Measurements from ENCODE around the gene SPTSSB. TPM values are rescaled to one million over a fixed set of nuclear protein-coding genes. Genes with fewer than 3 reads are reported as not detected.

The SPTSSB gene
- total RNA-seq, 4 donors from 2014 or later = under 0.01 to 1.5 (median 1.0) TPM; not detected in 1

DNA sequence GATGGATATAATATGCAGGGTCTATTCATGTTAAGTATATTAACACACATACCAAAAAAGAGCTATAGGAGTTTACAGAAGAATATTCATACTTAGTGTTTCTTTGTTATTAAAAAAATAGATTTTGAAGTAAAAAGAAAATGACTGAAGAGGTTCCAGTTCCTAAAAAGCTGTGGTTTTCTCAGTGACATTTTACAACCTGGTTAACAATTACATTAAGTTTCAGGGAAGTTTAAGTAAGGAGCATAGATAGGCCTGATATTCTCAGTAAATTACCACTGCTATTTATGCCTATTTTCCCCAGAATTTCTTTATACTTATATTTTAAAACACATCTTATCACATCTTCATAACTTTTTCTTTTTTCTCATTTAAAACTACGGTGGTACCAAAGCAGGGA lies 43.6 kb upstream of the SPTSSB start:
- Histone ChIP-seq H3K27ac (peak overlapping the region in 1 of 2 donors; percentile 72), H3K36me3 (no peaks in the 10 kb centered on the region)

DNA sequence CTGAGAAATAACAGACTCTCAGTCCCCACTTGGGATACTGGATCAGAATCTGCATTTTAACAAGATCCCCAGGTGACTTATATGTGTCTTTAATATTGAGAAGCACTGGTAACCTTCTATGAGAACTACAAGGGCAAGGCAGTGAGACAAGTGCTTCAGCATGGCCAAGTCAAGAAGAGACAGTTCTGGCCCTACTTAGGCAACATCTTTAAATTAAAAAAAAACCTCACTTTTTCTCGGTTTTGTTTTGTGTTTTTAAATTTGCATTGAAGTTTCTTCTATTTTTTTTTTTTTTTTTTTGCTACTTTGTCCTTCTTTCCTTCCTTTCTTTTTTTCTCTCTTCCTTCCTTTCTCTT lies 42.5 kb upstream of the SPTSSB start:
- no peak for DNase-seq
- no peaks in the 10 kb centered on the region for H3K4me1 ChIP-seq
- no peaks in the 10 kb centered on the region for H3K9me3 ChIP-seq
- no peak overlapping the region for H3K4me3 ChIP-seq
- no peaks in the 10 kb centered on the region for H3K27me3 ChIP-seq
- intact Hi-C loops (cut with DNase I; ENCODE audit: low total_unique reads) = no loop called here
- no peaks in the 10 kb centered on the region for H3K36me3 ChIP-seq
- H3K27ac ChIP-seq = no peak overlapping the region
- TF ChIP-seq, protein P1, sequence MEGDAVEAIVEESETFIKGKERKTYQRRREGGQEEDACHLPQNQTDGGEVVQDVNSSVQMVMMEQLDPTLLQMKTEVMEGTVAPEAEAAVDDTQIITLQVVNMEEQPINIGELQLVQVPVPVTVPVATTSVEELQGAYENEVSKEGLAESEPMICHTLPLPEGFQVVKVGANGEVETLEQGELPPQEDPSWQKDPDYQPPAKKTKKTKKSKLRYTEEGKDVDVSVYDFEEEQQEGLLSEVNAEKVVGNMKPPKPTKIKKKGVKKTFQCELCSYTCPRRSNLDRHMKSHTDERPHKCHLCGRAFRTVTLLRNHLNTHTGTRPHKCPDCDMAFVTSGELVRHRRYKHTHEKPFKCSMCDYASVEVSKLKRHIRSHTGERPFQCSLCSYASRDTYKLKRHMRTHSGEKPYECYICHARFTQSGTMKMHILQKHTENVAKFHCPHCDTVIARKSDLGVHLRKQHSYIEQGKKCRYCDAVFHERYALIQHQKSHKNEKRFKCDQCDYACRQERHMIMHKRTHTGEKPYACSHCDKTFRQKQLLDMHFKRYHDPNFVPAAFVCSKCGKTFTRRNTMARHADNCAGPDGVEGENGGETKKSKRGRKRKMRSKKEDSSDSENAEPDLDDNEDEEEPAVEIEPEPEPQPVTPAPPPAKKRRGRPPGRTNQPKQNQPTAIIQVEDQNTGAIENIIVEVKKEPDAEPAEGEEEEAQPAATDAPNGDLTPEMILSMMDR (IDR thresholded peaks at IDR 0.05) = no peak
- no peak for TF ChIP-seq POLR2A (IDR thresholded peaks at IDR 0.05)

More for the DNA sequence above, 43.6 kb upstream of the SPTSSB start:
- H3K9me3 ChIP-seq = no peaks in the 10 kb centered on the region
- H3K4me3 ChIP-seq = no peak overlapping the region
- H3K4me1 ChIP-seq = no peaks in the 10 kb centered on the region
- no peaks in the 10 kb centered on the region for H3K27me3 ChIP-seq
- intact Hi-C loops (cut with DNase I; ENCODE audit: low total_unique reads) = no loop called here
- TF ChIP-seq POLR2A (IDR thresholded peaks at IDR 0.05) = no peak
- TF ChIP-seq, protein P1 (IDR thresholded peaks at IDR 0.05) = no peak
- no peak for DNase-seq

DNA sequence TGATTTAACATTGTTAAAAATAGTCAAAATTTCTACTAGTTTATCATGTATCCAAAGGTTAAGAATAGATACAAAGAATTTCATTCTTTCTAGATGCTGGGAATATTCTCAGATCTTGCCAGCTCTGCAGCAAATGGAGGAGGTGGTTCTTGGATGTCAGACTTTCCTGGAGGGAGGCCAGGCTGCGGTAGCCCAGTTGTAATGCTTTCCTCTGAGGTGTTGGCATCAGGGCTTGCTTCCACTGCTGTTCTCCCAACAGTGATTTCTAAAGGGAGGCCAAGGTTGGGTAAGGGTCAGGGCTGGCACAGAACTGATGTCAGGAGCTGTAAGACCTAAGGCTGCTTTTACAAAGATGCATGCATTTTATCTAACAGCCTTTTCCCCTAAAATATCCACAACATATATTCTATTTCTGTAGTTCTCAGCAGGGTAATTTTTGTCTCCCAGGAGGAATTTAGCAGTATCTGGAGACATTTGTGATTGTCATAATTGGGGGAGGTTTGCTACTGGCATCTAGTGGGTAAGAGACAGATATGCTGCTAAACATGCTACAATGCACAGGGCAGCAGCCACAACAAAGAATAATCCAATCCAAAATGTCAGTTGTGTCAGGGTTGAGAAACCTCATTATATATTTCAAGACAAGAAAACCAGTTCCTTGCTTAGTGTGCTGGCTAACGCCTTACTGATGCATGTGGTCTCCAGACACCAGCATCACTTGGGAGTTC lies 42.0 kb upstream of the SPTSSB start:
- Histone ChIP-seq H3K36me3 (no peaks in the 10 kb centered on the region), H3K4me3 (no peak overlapping the region)
- peak; percentile 20 to 41 for DNase-seq

DNA sequence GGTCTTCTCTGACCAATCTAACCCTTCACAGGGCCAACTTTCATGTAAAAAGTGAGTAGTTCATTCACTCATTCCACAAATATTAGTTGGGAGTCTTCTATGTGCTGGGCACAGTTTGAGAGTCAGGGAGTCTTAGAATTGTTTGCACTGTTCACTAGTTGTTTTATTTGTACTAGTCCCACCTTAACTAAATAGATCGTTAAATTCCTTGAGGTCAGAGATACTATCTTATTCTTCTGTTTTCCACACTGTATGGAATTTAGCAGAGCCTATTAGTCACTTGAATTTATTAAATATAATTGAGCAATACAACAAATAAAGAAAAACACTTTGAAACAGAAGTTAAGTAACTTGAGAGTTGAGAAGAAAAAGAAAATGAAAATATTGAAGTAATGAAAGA lies 40.8 kb upstream of the SPTSSB start:
- DNase-seq = no peak
- no peak overlapping the region for H3K27ac ChIP-seq
- H3K4me1 ChIP-seq = no peaks in the 10 kb centered on the region
- no peaks in the 10 kb centered on the region for H3K36me3 ChIP-seq
- TF ChIP-seq, protein P1 (IDR thresholded peaks at IDR 0.05) = no peak
- no peak for TF ChIP-seq POLR2A (IDR thresholded peaks at IDR 0.05)
- no peaks in the 10 kb centered on the region for H3K27me3 ChIP-seq
- intact Hi-C loops (cut with DNase I; ENCODE audit: low total_unique reads) = no loop called here
- H3K9me3 ChIP-seq = no peaks in the 10 kb centered on the region
- no peak overlapping the region for H3K4me3 ChIP-seq

More for the DNA sequence above, 42.0 kb upstream of the SPTSSB start:
- no peaks in the 10 kb centered on the region for H3K27me3 ChIP-seq
- H3K27ac ChIP-seq = no peak overlapping the region
- H3K4me1 ChIP-seq = no peaks in the 10 kb centered on the region
- TF ChIP-seq, protein P1 (IDR thresholded peaks at IDR 0.05) = no peak
- no peak for TF ChIP-seq POLR2A (IDR thresholded peaks at IDR 0.05)
- no peaks in the 10 kb centered on the region for H3K9me3 ChIP-seq
- intact Hi-C loops (cut with DNase I; ENCODE audit: low total_unique reads) = no loop called here

DNA sequence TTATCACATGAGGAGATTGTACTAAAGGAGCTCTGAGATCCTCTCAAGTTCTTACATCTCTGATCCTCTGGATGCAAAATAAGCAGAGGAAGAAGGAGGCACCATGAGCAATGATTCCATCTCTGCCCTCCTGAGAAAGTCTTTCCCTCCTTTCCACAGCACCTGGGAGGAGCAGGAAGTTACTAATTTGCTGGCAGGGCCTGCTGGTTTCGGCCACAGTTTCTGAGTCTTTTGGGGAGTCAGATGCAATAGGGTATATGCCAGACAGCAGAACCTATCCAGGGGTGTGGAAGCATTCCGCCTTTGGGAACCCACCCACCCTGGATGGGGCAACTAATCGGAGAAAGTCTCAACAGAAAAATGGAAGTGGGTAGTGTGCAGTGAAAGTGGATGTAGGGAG lies 38.5 kb upstream of the SPTSSB start:
- Histone ChIP-seq H3K36me3 (no peaks in the 10 kb centered on the region), H3K4me1 (no peaks in the 10 kb centered on the region), H3K9me3 (no peaks in the 10 kb centered on the region), H3K27me3 (no peaks in the 10 kb centered on the region), H3K4me3 (no peak overlapping the region), H3K27ac (no peak overlapping the region)
- TF ChIP-seq, protein P1 (IDR thresholded peaks at IDR 0.05) = no peak
- no peak for TF ChIP-seq POLR2A (IDR thresholded peaks at IDR 0.05)
- intact Hi-C loops (cut with DNase I; ENCODE audit: low total_unique reads) = no loop called here
- no peak for DNase-seq
